K562 (cell line): ENCODE results near the gene DHX57. TPM values are rescaled to one million over a fixed set of nuclear protein-coding genes. Genes with fewer than 3 reads are reported as not detected.

Experiments
- ATAC-seq: fragments of 200-7000 bp; cut with Tn5 transposase; 3 replicates; pipeline ENCODE4 v1.9.1; 2020; ENCODE audit warnings: moderate library complexity
- BruUV-seq: library from RNA; stranded (reverse); fragments of 400-500 nt; replicated peaks from 2 replicates; lab custom pipeline; 2021; lab: Mats Ljungman, UMichigan
- CTCF ChIA-PET: fragments of 300-600 bp; formaldehyde crosslinking; extraction: SDS; loops from one replicate; lab custom pipeline; 2021; ENCODE audit warnings: low intra/inter-chr PET ratio; lab: Yijun Ruan, JAX
- POLR2A ChIA-PET: fragments of 300-600, 350-650 bp; sonication (Branson Sonifier 250); formaldehyde crosslinking; extraction: SDS; loops from one replicate; lab custom pipeline; 2021; ENCODE audit warnings: antibody characterized with exemption, inconsistent platforms; lab: Yijun Ruan, JAX
- DNase-seq, 4 experiments: peaks; one replicate each; pipeline versions ENCODE4 v3.0.0 to v3.0.0-alpha.2; 2011 to 2018; ENCODE audit warnings: low spot score in 3 of 4, mixed read lengths in 3 of 4; ENCODE audit errors: extremely low read depth in 1 of 4
- FAIRE-seq: peaks from 2 replicates; lab custom pipeline; 2011; peaks lifted over from hg19 to GRCh38; lab: Jason Lieb, UNC
- H2AFZ ChIP-seq: 2 replicates; pipeline ENCODE4 v1.6.0; 2011; ENCODE audit warnings: low read depth, low read length, control low read depth, inconsistent platforms
- H3K27ac ChIP-seq: fragments of 200-600 bp; 3 replicates; pipeline ENCODE4 v1.8.0; 2011; ENCODE audit warnings: low read depth, mild to moderate bottlenecking, control low read depth, inconsistent platforms, low read length, moderate library complexity, mixed read lengths; ENCODE audit errors: extremely low read depth
- H3K27me3 ChIP-seq, 2 experiments: fragments of 300-600 bp in 1 of 2; 2 replicates in 1 of 2; 3 replicates in 1 of 2; pipeline versions ENCODE4 v1.6.0 to v1.8.0; 2011; ENCODE audit warnings: inconsistent platforms in 2 of 2, low read length in 2 of 2, mild to moderate bottlenecking in 1 of 2, mixed read lengths in 1 of 2, moderate library complexity in 1 of 2; ENCODE audit not compliant: control insufficient read depth in 2 of 2, insufficient read depth in 2 of 2
- H3K36me3 ChIP-seq: fragments of 300-600 bp; 3 replicates; pipeline ENCODE4 v1.8.0; 2011; ENCODE audit warnings: mild to moderate bottlenecking, low read length, inconsistent platforms; ENCODE audit not compliant: control insufficient read depth, insufficient read depth
- H3K4me1 ChIP-seq, 2 experiments: fragments of 200-600 bp in 1 of 2; replicated peaks in 1 of 2; 2 replicates in 1 of 2; 3 replicates in 1 of 2; pipeline versions ENCODE4 v1.5.1 to v1.8.0; 2011; ENCODE audit warnings: inconsistent platforms in 2 of 2, low read length in 2 of 2, mild to moderate bottlenecking in 1 of 2, mixed read lengths in 1 of 2, moderate library complexity in 1 of 2; ENCODE audit not compliant: control insufficient read depth in 2 of 2, insufficient read depth in 2 of 2
- H3K4me2 ChIP-seq: 2 replicates; pipeline ENCODE4 v1.6.1; 2011; ENCODE audit warnings: low read length, control low read depth, inconsistent platforms, mixed read lengths; ENCODE audit not compliant: insufficient read depth
- H3K4me3 ChIP-seq: fragments of 200-600 bp; sonication (generic), shearing (Covaris generic); 2 replicates; pipeline ENCODE4 v1.5.1; 2016; ENCODE audit warnings: control low read depth, inconsistent platforms
- H3K79me2 ChIP-seq: fragments of 200-600 bp; 3 replicates; pipeline ENCODE4 v1.8.0; 2011; ENCODE audit warnings: low read length, inconsistent platforms; ENCODE audit not compliant: control insufficient read depth, insufficient read depth
- H3K9ac ChIP-seq, 2 experiments: 2 replicates each; pipeline versions ENCODE4 v1.6.0 to v1.6.1; 2011; ENCODE audit warnings: low read depth in 2 of 2, low read length in 2 of 2, control low read depth in 1 of 2, inconsistent platforms in 1 of 2, mild to moderate bottlenecking in 1 of 2, mixed read lengths in 1 of 2; ENCODE audit not compliant: insufficient read depth in 1 of 2
- H3K9me1 ChIP-seq: one replicate; pipeline ENCODE4 v1.6.0; 2011; ENCODE audit warnings: inconsistent platforms, mild to moderate bottlenecking, low read length, moderate library complexity; ENCODE audit not compliant: control insufficient read depth, insufficient read depth
- H3K9me3 ChIP-seq: replicated peaks from 2 replicates; pipeline ENCODE4 v1.5.1; 2011; ENCODE audit warnings: low read depth, low read length, inconsistent platforms; ENCODE audit not compliant: control insufficient read depth, insufficient read depth
- H4K20me1 ChIP-seq: replicated peaks from 2 replicates; pipeline ENCODE4 v1.6.1; 2011; ENCODE audit warnings: low read length, inconsistent platforms, mixed read lengths; ENCODE audit not compliant: control insufficient read depth, insufficient read depth
- MEF2A ChIP-seq: IDR thresholded peaks from 2 replicates; pipeline ENCODE4 v1.6.1; 2011; ENCODE audit warnings: low read depth, mild to moderate bottlenecking, low read length, moderate library complexity; ENCODE audit not compliant: control insufficient read depth
- ZFP1 ChIP-seq: fragments of 450-650 bp; formaldehyde crosslinking; IDR thresholded peaks from 2 replicates; pipeline ENCODE4 v1.4.0; 2020; ENCODE audit warnings: mild to moderate bottlenecking, mixed read lengths
- WGBS: fragments of 100-300 bp; shearing (Covaris generic); methylation state at CpG from one replicate; pipeline ENCODE4 v1.1.6; 2016; ENCODE audit warnings: low coverage, mixed read lengths; ENCODE audit not compliant: insufficient coverage; ENCODE audit errors: missing lambda C conversion rate; 5-methylcytosine and 5-hydroxymethylcytosine counted together
- in situ Hi-C: fragments of 300-500 bp; cut with MboI; formaldehyde crosslinking; loops from 4 replicates; pipeline ENCODE4 v1.15.0; 2018; ENCODE audit warnings: inconsistent platforms, mixed read lengths
- intact Hi-C: fragments of 100-400 bp; cut with micrococcal nuclease; formaldehyde crosslinking; loops from 2 replicates; pipeline ENCODE4 v1.14.2; 2022
- polyA plus RNA-seq, 8 experiments: library from polyadenylated mRNA; depleted of rRNA in 4 of 8; stranded (reverse) in 5 of 8; unstranded in 3 of 8; fragments of >200 nt; fragmentation: Nextera tagmentation in 2 of 8; fragmentation: Illumina TruSeq in 1 of 8; extraction: Ambion mirVana in 2 of 8; extraction: Trizol in 1 of 8; gene quantifications; 2 replicates each; pipeline versions ENCODE4 v1.2.1 to v1.2.3, GENCODE V29; 2011 to 2014; ENCODE audit warnings: inconsistent platforms in 1 of 8, missing spikeins in 1 of 8
- total RNA-seq, 7 experiments: library from RNA; depleted of rRNA in 6 of 7; stranded (reverse); fragments of >200 nt in 6 of 7; fragmentation: Illumina TruSeq in 2 of 7; extraction: Trizol in 2 of 7; gene quantifications; 2 replicates each; pipeline versions ENCODE4 v1.2.1 to v1.2.3, GENCODE V29; 2011 to 2021; ENCODE audit warnings: low replicate concordance in 1 of 7
- TF ChIP-seq, protein P1 (sequence below): fragments of 200-800 bp; sonication (Bioruptor generic); IDR thresholded peaks from 2 replicates; pipeline ENCODE4 v1.6.1; 2017; ENCODE audit warnings: missing genetic modification characterization, missing compliant biosample characterization
- TF ChIP-seq, protein P2 (sequence below), 3 experiments: fragments of 200-800 bp in 1 of 3; fragments of 250-450 bp in 1 of 3; fragments of 450-650 bp in 1 of 3; sonication (Bioruptor Pico) in 1 of 3; sonication (Bioruptor generic) in 1 of 3; formaldehyde crosslinking in 1 of 3; IDR thresholded peaks; 2 replicates each; pipeline versions ENCODE4 v1.6.1 to v1.8.0; 2016 to 2022; ENCODE audit warnings: mild to moderate bottlenecking in 2 of 3, missing genetic modification characterization in 2 of 3, missing compliant biosample characterization in 1 of 3, moderate library complexity in 1 of 3

Gene DHX57
- total and polyA plus RNA-seq, 9 of the 15 experiments (the other 6 are each of a cell fraction or from before 2014, with no cell fraction given): 7.4 to 23.6 (median 17.9) TPM

DNA sequence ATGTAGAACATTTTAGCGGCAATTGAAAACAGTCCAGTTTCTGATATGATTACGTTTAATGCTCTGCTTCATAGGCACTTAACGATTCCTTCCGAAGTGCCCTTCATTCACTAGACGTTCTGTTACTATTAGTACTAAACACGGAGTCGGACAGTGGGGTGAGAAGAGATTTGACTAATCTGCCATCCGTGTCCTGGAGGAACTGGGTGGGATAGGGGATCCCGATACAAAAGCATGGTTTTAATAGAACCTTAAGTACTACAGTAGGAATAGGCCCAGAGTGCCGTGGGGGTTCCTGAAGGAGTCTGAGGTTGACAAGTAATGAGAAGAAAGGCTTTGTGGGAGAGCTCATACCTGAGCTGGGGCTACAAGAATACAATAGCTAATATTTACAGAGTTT lies 673 bp upstream of the DHX57 start:
- H4K20me1 ChIP-seq: no peaks in the 10 kb centered on the region
- ChIA-PET CTCF (no interaction called here), POLR2A (interaction anchor here (0.6 to 3.3 kb wide), 7 partner anchors 8 to 216 kb away, joined by 3 to 23 read pairs (median 3); partner anchors contain the start of gene SRSF7)
- TF ChIP-seq, protein P1, sequence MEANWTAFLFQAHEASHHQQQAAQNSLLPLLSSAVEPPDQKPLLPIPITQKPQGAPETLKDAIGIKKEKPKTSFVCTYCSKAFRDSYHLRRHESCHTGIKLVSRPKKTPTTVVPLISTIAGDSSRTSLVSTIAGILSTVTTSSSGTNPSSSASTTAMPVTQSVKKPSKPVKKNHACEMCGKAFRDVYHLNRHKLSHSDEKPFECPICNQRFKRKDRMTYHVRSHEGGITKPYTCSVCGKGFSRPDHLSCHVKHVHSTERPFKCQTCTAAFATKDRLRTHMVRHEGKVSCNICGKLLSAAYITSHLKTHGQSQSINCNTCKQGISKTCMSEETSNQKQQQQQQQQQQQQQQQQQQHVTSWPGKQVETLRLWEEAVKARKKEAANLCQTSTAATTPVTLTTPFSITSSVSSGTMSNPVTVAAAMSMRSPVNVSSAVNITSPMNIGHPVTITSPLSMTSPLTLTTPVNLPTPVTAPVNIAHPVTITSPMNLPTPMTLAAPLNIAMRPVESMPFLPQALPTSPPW (CRISPR knock-in tag): peak; percentile 1; the same call in 1 of the 2 replicates
- TF ChIP-seq ZFP1 (CRISPR knock-in tag): no peak
- H3K27ac ChIP-seq: no peak overlapping the region; the same call in 2 of the 3 replicates
- H3K36me3 ChIP-seq: no peaks in the 10 kb centered on the region
- no peaks in the 10 kb centered on the region for H3K27me3 ChIP-seq
- no peaks in the 10 kb centered on the region for H3K9me1 ChIP-seq
- no peak for FAIRE-seq
- H3K9ac ChIP-seq: peak overlapping the region; percentile 66 to 95; a peak in 2 of 4 replicates
- intact Hi-C loops (no loop called here), in situ Hi-C loops (no loop called here)
- ATAC-seq: no peak
- H2AFZ ChIP-seq: peak overlapping the region; percentile 98
- peak overlapping the region; percentile 96 for H3K4me2 ChIP-seq
- H3K9me3 ChIP-seq: no peaks in the 10 kb centered on the region
- DNase-seq: no peak
- peaks cover 21% of the 10 kb centered on the region for H3K79me2 ChIP-seq
- 22% methylated on average over 10 of the region's 10 CpGs for WGBS
- H3K4me3 ChIP-seq: peak overlapping the region; percentile 62
- BruUV-seq: no TSS peak
- peaks cover 0 to 10% of the 10 kb centered on the region in 2 experiments; a peak in 2 of 5 replicates for H3K4me1 ChIP-seq

DNA sequence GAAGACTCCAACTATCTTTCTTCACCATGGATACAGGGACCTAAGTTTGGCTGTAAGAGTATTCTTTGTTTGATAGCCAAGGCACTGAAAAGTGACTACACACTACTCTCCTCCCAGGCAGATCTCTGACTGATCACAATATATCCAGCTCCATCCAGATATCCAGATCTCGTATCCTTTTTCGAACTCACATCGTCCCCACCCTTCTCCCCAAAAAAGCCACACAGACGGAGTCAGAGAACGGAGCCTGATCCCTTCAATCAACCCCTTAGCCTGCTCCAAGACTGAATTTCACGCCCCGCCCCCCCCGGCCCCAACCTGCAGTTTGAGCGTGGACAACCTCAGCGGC lies 533 bp downstream of the DHX57 start:
- FAIRE-seq: peak; percentile 68
- Histone ChIP-seq H3K4me2 (peak overlapping the region; percentile 96), H3K9ac (peak overlapping the region; percentile 66 to 95), H3K9me3 (no peaks in the 10 kb centered on the region), H3K4me3 (peak overlapping the region; percentile 62), H2AFZ (peak overlapping the region; percentile 98), H3K36me3 (no peaks in the 10 kb centered on the region), H3K9me1 (no peaks in the 10 kb centered on the region), H4K20me1 (no peaks in the 10 kb centered on the region), H3K4me1 (peaks cover 0 to 10% of the 10 kb centered on the region in 2 experiments; a peak in 2 of 5 replicates), H3K27me3 (no peaks in the 10 kb centered on the region), H3K27ac (peak overlapping the region; percentile 42), H3K79me2 (peaks cover 21% of the 10 kb centered on the region)
- DNase-seq: no peak
- WGBS: 0% methylated on average over 10 of the region's 10 CpGs
- BruUV-seq: no TSS peak
- in situ Hi-C loops: no loop called here
- no peak for TF ChIP-seq MEF2A
- TF ChIP-seq, protein P2, sequence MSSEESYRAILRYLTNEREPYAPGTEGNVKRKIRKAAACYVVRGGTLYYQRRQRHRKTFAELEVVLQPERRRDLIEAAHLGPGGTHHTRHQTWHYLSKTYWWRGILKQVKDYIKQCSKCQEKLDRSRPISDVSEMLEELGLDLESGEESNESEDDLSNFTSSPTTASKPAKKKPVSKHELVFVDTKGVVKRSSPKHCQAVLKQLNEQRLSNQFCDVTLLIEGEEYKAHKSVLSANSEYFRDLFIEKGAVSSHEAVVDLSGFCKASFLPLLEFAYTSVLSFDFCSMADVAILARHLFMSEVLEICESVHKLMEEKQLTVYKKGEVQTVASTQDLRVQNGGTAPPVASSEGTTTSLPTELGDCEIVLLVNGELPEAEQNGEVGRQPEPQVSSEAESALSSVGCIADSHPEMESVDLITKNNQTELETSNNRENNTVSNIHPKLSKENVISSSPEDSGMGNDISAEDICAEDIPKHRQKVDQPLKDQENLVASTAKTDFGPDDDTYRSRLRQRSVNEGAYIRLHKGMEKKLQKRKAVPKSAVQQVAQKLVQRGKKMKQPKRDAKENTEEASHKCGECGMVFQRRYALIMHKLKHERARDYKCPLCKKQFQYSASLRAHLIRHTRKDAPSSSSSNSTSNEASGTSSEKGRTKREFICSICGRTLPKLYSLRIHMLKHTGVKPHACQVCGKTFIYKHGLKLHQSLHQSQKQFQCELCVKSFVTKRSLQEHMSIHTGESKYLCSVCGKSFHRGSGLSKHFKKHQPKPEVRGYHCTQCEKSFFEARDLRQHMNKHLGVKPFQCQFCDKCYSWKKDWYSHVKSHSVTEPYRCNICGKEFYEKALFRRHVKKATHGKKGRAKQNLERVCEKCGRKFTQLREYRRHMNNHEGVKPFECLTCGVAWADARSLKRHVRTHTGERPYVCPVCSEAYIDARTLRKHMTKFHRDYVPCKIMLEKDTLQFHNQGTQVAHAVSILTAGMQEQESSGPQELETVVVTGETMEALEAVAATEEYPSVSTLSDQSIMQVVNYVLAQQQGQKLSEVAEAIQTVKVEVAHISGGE (CRISPR knock-in tag; IDR thresholded peaks at IDR 0.05): 0 out of 6 replicates have a peak, but pooled peaks of 1 of the 3 experiments have one; percentile 7
- POLR2A ChIA-PET: interaction anchor here (1.0 to 3.3 kb wide), 3 partner anchors 7 to 124 kb away, joined by 4 to 23 read pairs (median 6); partner anchors contain the start of gene SRSF7
- intact Hi-C loops: no loop called here
- CTCF ChIA-PET: no interaction called here
- no peak; the same call in 2 of the 3 replicates for ATAC-seq
